GM12878 (cell line): ENCODE data around the gene APBA1. TPM values are rescaled to one million over a fixed set of nuclear protein-coding genes. Genes with fewer than 3 reads are reported as not detected.

Experiments used
- ATAC-seq: fragments of 200-7000 bp; cut with Tn5 transposase; 3 replicates; pipeline ENCODE4 v1.9.1; 2020; ENCODE audit warnings: mild to moderate bottlenecking, moderate library complexity
- BruUV-seq: library from RNA; stranded (reverse); fragments of 400-500 nt; replicated peaks from 2 replicates; lab custom pipeline; 2021; lab: Mats Ljungman, UMichigan
- CTCF ChIA-PET: fragments of 300-600 bp; sonication (Branson Sonifier 250); formaldehyde crosslinking; extraction: SDS; loops from one replicate; lab custom pipeline; 2021; ENCODE audit warnings: inconsistent platforms; lab: Yijun Ruan, JAX
- POLR2A ChIA-PET: fragments of 350-600 bp; formaldehyde crosslinking; extraction: SDS; loops from one replicate; lab custom pipeline; 2021; ENCODE audit warnings: inconsistent platforms; lab: Charles Lee
- RAD21 ChIA-PET: fragments of 300-600 bp; sonication (Branson Sonifier 250); formaldehyde crosslinking; loops from one replicate; lab custom pipeline; 2023; ENCODE audit warnings: antibody characterized with exemption; ENCODE audit not compliant: unreplicated experiment; lab: Charles Lee
- SMC1A ChIA-PET: fragments of 300-600 bp; sonication (Branson Sonifier 250); formaldehyde crosslinking; loops from one replicate; lab custom pipeline; 2023; ENCODE audit not compliant: unreplicated experiment, uncharacterized antibody; lab: Charles Lee
- DNase-seq: peaks from one replicate; pipeline ENCODE4 v3.0.0-alpha.2; 2011; ENCODE audit warnings: low read depth, low spot score
- FAIRE-seq: peaks from 3 replicates; lab custom pipeline; 2011; peaks lifted over from hg19 to GRCh38; lab: Jason Lieb, UNC
- H2AFZ ChIP-seq: 2 replicates; pipeline ENCODE4 v1.6.0; 2011; ENCODE audit warnings: low read depth, low read length, control low read depth; ENCODE audit not compliant: control insufficient read depth
- H3K27ac ChIP-seq: 2 replicates; pipeline ENCODE4 v1.5.1; 2011; ENCODE audit warnings: control low read depth; ENCODE audit not compliant: control insufficient read depth, insufficient read depth
- H3K27me3 ChIP-seq, 2 experiments: replicated peaks in 1 of 2; 2 replicates each; pipeline versions ENCODE4 v1.6.0 to v1.6.1; 2011; ENCODE audit warnings: low read length in 1 of 2; ENCODE audit not compliant: control insufficient read depth in 2 of 2, insufficient read depth in 2 of 2
- H3K36me3 ChIP-seq, 2 experiments: 2 replicates each; pipeline ENCODE4 v1.5.1; 2011; ENCODE audit warnings: low read length in 1 of 2; ENCODE audit not compliant: control insufficient read depth in 2 of 2, insufficient read depth in 2 of 2
- H3K4me1 ChIP-seq: 2 replicates; pipeline ENCODE4 v1.6.1; 2011; ENCODE audit warnings: mild to moderate bottlenecking, low read length, moderate library complexity, mixed read lengths; ENCODE audit not compliant: control insufficient read depth, insufficient read depth
- H3K4me2 ChIP-seq: 2 replicates; pipeline ENCODE4 v1.6.0; 2011; ENCODE audit warnings: control low read depth; ENCODE audit not compliant: control insufficient read depth, insufficient read depth
- H3K4me3 ChIP-seq: fragments of 200-600 bp; sonication (generic); 2 replicates; pipeline ENCODE4 v1.5.1; 2016
- H3K79me2 ChIP-seq: 2 replicates; pipeline ENCODE4 v1.6.0; 2011; ENCODE audit warnings: low read length; ENCODE audit not compliant: control insufficient read depth, insufficient read depth
- H3K9ac ChIP-seq: 2 replicates; pipeline ENCODE4 v1.8.0; 2011; ENCODE audit warnings: low read length, control low read depth, mixed read lengths; ENCODE audit not compliant: control insufficient read depth, insufficient read depth
- H3K9me3 ChIP-seq: replicated peaks from 3 replicates; pipeline ENCODE4 v1.5.1; 2011; ENCODE audit warnings: mild to moderate bottlenecking, low read length; ENCODE audit not compliant: control insufficient read depth, insufficient read depth
- H4K20me1 ChIP-seq: 2 replicates; pipeline ENCODE4 v1.6.0; 2011; ENCODE audit not compliant: control insufficient read depth, insufficient read depth
- CHD4 ChIP-seq: fragments of 200-600 bp; sonication (generic); IDR thresholded peaks from 2 replicates; pipeline ENCODE4 v1.6.1; 2016; ENCODE audit warnings: mild to moderate bottlenecking
- DPF2 ChIP-seq: fragments of 450-650 bp; IDR thresholded peaks from 2 replicates; pipeline ENCODE4 v1.6.1; 2017; ENCODE audit warnings: mild to moderate bottlenecking
- IKZF1 ChIP-seq: fragments of 450-650 bp; conservative IDR thresholded peaks from 2 replicates; pipeline ENCODE4 v1.6.1; 2017; ENCODE audit warnings: antibody characterized with exemption, mild to moderate bottlenecking
- NBN ChIP-seq: fragments of 450-650 bp; IDR thresholded peaks from 2 replicates; pipeline ENCODE4 v1.6.1; 2016
- PAX8 ChIP-seq: fragments of 450-650 bp; IDR thresholded peaks from 2 replicates; pipeline ENCODE4 v1.6.1; 2017; ENCODE audit warnings: mild to moderate bottlenecking, moderate library complexity
- RUNX3 ChIP-seq: IDR thresholded peaks from 2 replicates; pipeline ENCODE4 v1.6.1; 2012; ENCODE audit warnings: low read length, inconsistent platforms
- SIN3A ChIP-seq: IDR thresholded peaks from 2 replicates; pipeline ENCODE4 v1.6.1; 2012; ENCODE audit warnings: low read depth, low read length, improper control_type of control experiment
- SMC3 ChIP-seq: IDR thresholded peaks from 2 replicates; pipeline ENCODE4 v1.6.1; 2011; ENCODE audit warnings: low read length, improper control_type of control experiment, borderline replicate concordance
- ZNF207 ChIP-seq: fragments of 450-650 bp; IDR thresholded peaks from 2 replicates; pipeline ENCODE4 v1.6.1; 2014; ENCODE audit warnings: antibody characterized with exemption, mild to moderate bottlenecking, borderline replicate concordance
- ZNF384 ChIP-seq: IDR thresholded peaks from 2 replicates; pipeline ENCODE4 v1.6.1; 2012; ENCODE audit warnings: low read depth, mild to moderate bottlenecking, low read length, improper control_type of control experiment, borderline replicate concordance
- WGBS: methylation state at CpG from one replicate; pipeline ENCODE4 v1.1.6; 2016; ENCODE audit warnings: low lambda C conversion rate; ENCODE audit not compliant: insufficient replicate concordance, insufficient coverage; ENCODE audit errors: missing lambda C conversion rate; 5-methylcytosine and 5-hydroxymethylcytosine counted together
- in situ Hi-C: fragments of 300-500 bp; cut with MboI; formaldehyde crosslinking; loops from 9 replicates; pipeline ENCODE4 v1.14.3; 2018; ENCODE audit warnings: mixed read lengths
- intact Hi-C: fragments of 100-400 bp; cut with micrococcal nuclease; formaldehyde crosslinking; loops from one replicate; pipeline ENCODE4 v1.14.2; 2022; ENCODE audit not compliant: unreplicated experiment
- polyA plus RNA-seq, 11 experiments: library from polyadenylated mRNA; depleted of rRNA in 4 of 11; unstranded in 6 of 11; stranded (reverse) in 5 of 11; fragments of >200 nt; fragmentation: Nextera tagmentation in 4 of 11; fragmentation: Illumina TruSeq in 1 of 11; extraction: Ambion mirVana in 4 of 11; extraction: Trizol in 1 of 11; gene quantifications; 1 replicate in 1 of 11; 2 replicates in 10 of 11; pipeline versions ENCODE4 v1.2.1 to v1.2.3, GENCODE V29; 2011 to 2016; ENCODE audit warnings: inconsistent platforms in 2 of 11, missing spikeins in 2 of 11, low read depth in 1 of 11
- total RNA-seq, 4 experiments: library from RNA; depleted of rRNA in 3 of 4; stranded (reverse); fragments of >200 nt in 3 of 4; fragmentation: Illumina TruSeq in 1 of 4; extraction: Trizol in 1 of 4; gene quantifications; 2 replicates each; pipeline versions ENCODE4 v1.2.1 to v1.2.3, GENCODE V29; 2013 to 2021
- TF ChIP-seq, protein P1 (sequence below): fragments of 450-650 bp; IDR thresholded peaks from 2 replicates; pipeline ENCODE4 v1.6.1; 2017; ENCODE audit warnings: mild to moderate bottlenecking, low read depth, inconsistent platforms; ENCODE audit not compliant: poor library complexity, severe bottlenecking
- TF ChIP-seq, protein P2 (sequence below): IDR thresholded peaks from 2 replicates; pipeline ENCODE4 v1.6.1; 2012; ENCODE audit warnings: mild to moderate bottlenecking, low read depth, low read length

The APBA1 gene
- total and polyA plus RNA-seq, 10 of the 15 experiments (the other 5 are each of a cell fraction or from before 2014, with no cell fraction given): 0.01 to 1.3 (median 0.05) TPM; not detected in 7

DNA sequence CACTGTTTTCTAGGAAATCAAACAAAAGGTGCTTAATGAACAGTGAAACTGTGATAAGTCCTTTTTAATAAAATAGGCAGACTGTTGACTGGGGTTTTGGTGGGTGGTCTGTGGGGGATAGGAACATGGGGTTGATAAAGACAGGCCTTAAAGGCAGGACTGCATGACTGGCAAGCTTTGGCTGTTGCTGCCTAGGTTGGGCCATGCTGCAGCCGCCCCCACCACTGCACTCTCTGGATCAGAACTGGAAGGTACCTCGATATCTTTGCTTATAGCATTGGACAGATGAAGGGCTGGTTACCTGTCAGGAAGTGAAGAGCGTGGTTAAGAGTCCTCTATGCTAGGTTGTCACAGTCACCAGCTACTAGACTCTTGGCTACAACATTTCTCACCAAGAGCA is 24.4 kb downstream of the APBA1 start (continued):
- TF ChIP-seq, protein P1, sequence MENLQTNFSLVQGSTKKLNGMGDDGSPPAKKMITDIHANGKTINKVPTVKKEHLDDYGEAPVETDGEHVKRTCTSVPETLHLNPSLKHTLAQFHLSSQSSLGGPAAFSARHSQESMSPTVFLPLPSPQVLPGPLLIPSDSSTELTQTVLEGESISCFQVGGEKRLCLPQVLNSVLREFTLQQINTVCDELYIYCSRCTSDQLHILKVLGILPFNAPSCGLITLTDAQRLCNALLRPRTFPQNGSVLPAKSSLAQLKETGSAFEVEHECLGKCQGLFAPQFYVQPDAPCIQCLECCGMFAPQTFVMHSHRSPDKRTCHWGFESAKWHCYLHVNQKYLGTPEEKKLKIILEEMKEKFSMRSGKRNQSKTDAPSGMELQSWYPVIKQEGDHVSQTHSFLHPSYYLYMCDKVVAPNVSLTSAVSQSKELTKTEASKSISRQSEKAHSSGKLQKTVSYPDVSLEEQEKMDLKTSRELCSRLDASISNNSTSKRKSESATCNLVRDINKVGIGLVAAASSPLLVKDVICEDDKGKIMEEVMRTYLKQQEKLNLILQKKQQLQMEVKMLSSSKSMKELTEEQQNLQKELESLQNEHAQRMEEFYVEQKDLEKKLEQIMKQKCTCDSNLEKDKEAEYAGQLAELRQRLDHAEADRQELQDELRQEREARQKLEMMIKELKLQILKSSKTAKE: no peak
- TF ChIP-seq CHD4 (no peak), IKZF1 (no peak), SIN3A (no peak), SMC3 (no peak), ZNF384 (no peak), PAX8 (no peak), DPF2 (no peak)

DNA sequence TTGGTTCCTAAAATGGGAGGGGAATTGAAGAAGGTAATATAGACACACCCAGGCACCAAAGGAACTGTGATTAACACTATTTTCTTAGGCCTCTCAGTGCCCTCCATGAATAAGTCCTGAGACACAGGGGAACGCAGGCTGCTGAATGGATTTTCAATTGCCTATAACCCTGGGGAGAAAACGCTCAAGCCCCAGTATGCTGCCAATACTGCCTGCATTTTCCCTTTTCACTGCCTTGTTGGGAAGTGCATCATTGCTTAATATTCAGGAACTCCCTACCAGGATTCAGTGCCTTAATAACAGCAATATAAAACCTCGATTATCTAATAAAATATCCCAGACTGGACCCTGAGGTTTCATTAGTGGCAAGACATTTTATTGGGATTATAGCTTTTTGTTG is 25.4 kb downstream of the APBA1 start:
- 28% methylated on average over 3 of the region's 3 CpGs for WGBS
- FAIRE-seq: no peak
- BruUV-seq: no TSS peak
- ATAC-seq: no peak
- intact Hi-C loops: no loop called here
- in situ Hi-C loops: no loop called here
- ChIA-PET POLR2A (interaction anchor here (0.6 kb wide), 1 partner anchor 37 kb away, joined by 4 read pairs; no protein-coding TSS in a partner anchor), RAD21 (no interaction called here)
- no peaks in the 10 kb centered on the region for H4K20me1 ChIP-seq
- H3K4me2 ChIP-seq: no peak overlapping the region
- no peak overlapping the region for H2AFZ ChIP-seq
- H3K9me3 ChIP-seq: no peaks in the 10 kb centered on the region
- no peak overlapping the region for H3K9ac ChIP-seq
- TF ChIP-seq RUNX3 (no peak), ZNF207 (no peak), NBN (no peak)
- TF ChIP-seq, protein P2, sequence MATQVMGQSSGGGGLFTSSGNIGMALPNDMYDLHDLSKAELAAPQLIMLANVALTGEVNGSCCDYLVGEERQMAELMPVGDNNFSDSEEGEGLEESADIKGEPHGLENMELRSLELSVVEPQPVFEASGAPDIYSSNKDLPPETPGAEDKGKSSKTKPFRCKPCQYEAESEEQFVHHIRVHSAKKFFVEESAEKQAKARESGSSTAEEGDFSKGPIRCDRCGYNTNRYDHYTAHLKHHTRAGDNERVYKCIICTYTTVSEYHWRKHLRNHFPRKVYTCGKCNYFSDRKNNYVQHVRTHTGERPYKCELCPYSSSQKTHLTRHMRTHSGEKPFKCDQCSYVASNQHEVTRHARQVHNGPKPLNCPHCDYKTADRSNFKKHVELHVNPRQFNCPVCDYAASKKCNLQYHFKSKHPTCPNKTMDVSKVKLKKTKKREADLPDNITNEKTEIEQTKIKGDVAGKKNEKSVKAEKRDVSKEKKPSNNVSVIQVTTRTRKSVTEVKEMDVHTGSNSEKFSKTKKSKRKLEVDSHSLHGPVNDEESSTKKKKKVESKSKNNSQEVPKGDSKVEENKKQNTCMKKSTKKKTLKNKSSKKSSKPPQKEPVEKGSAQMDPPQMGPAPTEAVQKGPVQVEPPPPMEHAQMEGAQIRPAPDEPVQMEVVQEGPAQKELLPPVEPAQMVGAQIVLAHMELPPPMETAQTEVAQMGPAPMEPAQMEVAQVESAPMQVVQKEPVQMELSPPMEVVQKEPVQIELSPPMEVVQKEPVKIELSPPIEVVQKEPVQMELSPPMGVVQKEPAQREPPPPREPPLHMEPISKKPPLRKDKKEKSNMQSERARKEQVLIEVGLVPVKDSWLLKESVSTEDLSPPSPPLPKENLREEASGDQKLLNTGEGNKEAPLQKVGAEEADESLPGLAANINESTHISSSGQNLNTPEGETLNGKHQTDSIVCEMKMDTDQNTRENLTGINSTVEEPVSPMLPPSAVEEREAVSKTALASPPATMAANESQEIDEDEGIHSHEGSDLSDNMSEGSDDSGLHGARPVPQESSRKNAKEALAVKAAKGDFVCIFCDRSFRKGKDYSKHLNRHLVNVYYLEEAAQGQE: no peak
- TF ChIP-seq, all 136 proteins: peak for 0
- ChIA-PET CTCF (no interaction called here), SMC1A (no interaction called here)
- DNase-seq: no peak
- no peaks in the 10 kb centered on the region for H3K4me1 ChIP-seq
- no peak overlapping the region for H3K27ac ChIP-seq
- H3K36me3 ChIP-seq: no peaks in the 10 kb centered on the region
- no peaks in the 10 kb centered on the region for H3K79me2 ChIP-seq
- H3K27me3 ChIP-seq: peaks cover 0 to 2% of the 10 kb centered on the region in 2 experiments; a peak in 1 of 4 replicates
- H3K4me3 ChIP-seq: no peak overlapping the region
